Esophagus muscularis mucosa (tissue), 3 donors: Measurements from ENCODE around the gene GJD2.

Experiments used
- CTCF ChIP-seq, 3 experiments: fragments of 200-600 bp in 2 of 3; fragments of 450-650 bp in 1 of 3; sonication (generic) in 2 of 3; IDR thresholded peaks; one replicate each; pipeline ENCODE4 v1.5.1; 2017 to 2019; ENCODE audit warnings: antibody characterized with exemption in 3 of 3, mild to moderate bottlenecking in 2 of 3, moderate library complexity in 1 of 3
- POLR2A ChIP-seq: fragments of 450-650 bp; IDR thresholded peaks from one replicate; pipeline ENCODE4 v1.6.1; 2017; ENCODE audit warnings: antibody characterized with exemption, moderate library complexity, mild to moderate bottlenecking, low read depth

- no peak for TF ChIP-seq CTCF (IDR thresholded peaks at IDR 0.05)
- TF ChIP-seq POLR2A = no peak
Measured at GRCh38 chr15:34729056-34729455, 25.7 kb downstream of the GJD2 start.
